NT2/D1 (cell line): ENCODE results near the gene CYBA.

Experiments used
- DNase-seq: peaks from one replicate; pipeline ENCODE4 v3.0.0-alpha.2; 2011; ENCODE audit warnings: low read depth, low spot score
- H3K27me3 ChIP-seq: 2 replicates; pipeline ENCODE4 v1.6.0; 2011; ENCODE audit warnings: mild to moderate bottlenecking; ENCODE audit not compliant: insufficient read length, insufficient read depth
- H3K36me3 ChIP-seq: 2 replicates; pipeline ENCODE4 v1.6.1; 2011; ENCODE audit warnings: mild to moderate bottlenecking, low read length, mixed read lengths; ENCODE audit not compliant: insufficient read depth, insufficient read length
- H3K4me1 ChIP-seq: 2 replicates; pipeline ENCODE4 v1.5.1; 2011; ENCODE audit not compliant: insufficient read depth, insufficient read length
- H3K4me3 ChIP-seq: 2 replicates; pipeline ENCODE4 v1.5.1; 2011; ENCODE audit warnings: low read depth; ENCODE audit not compliant: insufficient read length
- H3K9ac ChIP-seq: 2 replicates; pipeline ENCODE4 v1.6.0; 2011; ENCODE audit warnings: low read depth; ENCODE audit not compliant: insufficient read length
- H3K9me3 ChIP-seq: 2 replicates; pipeline ENCODE4 v1.5.1; 2011; ENCODE audit warnings: mild to moderate bottlenecking, low read length; ENCODE audit not compliant: insufficient read depth
- SUZ12 ChIP-seq: IDR thresholded peaks from 2 replicates; pipeline ENCODE4 v1.6.1; 2011; ENCODE audit not compliant: insufficient read length, insufficient read depth; ENCODE audit errors: extremely low read depth
- YY1 ChIP-seq: IDR thresholded peaks from 2 replicates; pipeline ENCODE4 v1.6.1; 2011; ENCODE audit not compliant: insufficient read length, insufficient read depth
- ZNF274 ChIP-seq: IDR thresholded peaks from 2 replicates; pipeline ENCODE4 v1.6.1; 2011; ENCODE audit warnings: mild to moderate bottlenecking, low read depth, low read length

CYBA gene

GRCh38 chr16:88667461-88667860, 16.6 kb upstream of the CYBA start:
- Histone ChIP-seq H3K4me1 (peaks cover 4% of the 10 kb centered on the region), H3K9ac (no peak overlapping the region), H3K36me3 (peaks cover 21% of the 10 kb centered on the region), H3K9me3 (no peaks in the 10 kb centered on the region), H3K27me3 (no peaks in the 10 kb centered on the region), H3K4me3 (no peak overlapping the region)
- no peak for TF ChIP-seq ZNF274
- DNase-seq: no peak

DNA sequence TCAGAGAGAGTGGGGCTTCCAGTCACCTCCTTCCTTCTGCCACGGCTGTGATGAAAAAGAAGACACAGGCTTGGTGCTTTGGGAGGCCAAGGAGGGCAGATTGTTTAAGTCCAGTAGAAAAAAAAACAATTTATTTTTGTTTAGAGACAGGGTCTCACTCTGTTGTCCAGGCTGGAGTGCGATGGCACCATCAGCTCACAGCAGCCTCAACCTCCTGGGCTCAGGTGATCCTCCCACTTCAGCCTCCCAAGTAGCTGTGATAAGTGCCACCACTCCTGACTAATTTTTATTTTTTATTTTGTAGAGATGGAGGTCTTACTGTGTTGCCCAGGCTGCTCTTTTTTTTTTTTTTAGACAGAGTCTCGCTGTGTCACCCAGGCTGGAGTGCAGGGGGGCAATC, 14.7 kb upstream of the CYBA start:
- Histone ChIP-seq H3K4me1 (no peaks in the 10 kb centered on the region), H3K4me3 (no peak overlapping the region), H3K27me3 (no peaks in the 10 kb centered on the region), H3K36me3 (peaks cover 19% of the 10 kb centered on the region), H3K9me3 (no peaks in the 10 kb centered on the region), H3K9ac (no peak overlapping the region)
- TF ChIP-seq YY1 (no peak), ZNF274 (no peak)
- DNase-seq: no peak

GRCh38 chr16:88665148-88665547, 14.3 kb upstream of the CYBA start:
- TF ChIP-seq YY1: no peak
- no peak for TF ChIP-seq SUZ12
- TF ChIP-seq ZNF274: no peak
- Histone ChIP-seq H3K36me3 (peaks cover 20% of the 10 kb centered on the region), H3K9me3 (no peaks in the 10 kb centered on the region), H3K9ac (peak overlapping the region; percentile 4), H3K27me3 (no peaks in the 10 kb centered on the region), H3K4me1 (no peaks in the 10 kb centered on the region), H3K4me3 (no peak overlapping the region)
- no peak for DNase-seq

DNA sequence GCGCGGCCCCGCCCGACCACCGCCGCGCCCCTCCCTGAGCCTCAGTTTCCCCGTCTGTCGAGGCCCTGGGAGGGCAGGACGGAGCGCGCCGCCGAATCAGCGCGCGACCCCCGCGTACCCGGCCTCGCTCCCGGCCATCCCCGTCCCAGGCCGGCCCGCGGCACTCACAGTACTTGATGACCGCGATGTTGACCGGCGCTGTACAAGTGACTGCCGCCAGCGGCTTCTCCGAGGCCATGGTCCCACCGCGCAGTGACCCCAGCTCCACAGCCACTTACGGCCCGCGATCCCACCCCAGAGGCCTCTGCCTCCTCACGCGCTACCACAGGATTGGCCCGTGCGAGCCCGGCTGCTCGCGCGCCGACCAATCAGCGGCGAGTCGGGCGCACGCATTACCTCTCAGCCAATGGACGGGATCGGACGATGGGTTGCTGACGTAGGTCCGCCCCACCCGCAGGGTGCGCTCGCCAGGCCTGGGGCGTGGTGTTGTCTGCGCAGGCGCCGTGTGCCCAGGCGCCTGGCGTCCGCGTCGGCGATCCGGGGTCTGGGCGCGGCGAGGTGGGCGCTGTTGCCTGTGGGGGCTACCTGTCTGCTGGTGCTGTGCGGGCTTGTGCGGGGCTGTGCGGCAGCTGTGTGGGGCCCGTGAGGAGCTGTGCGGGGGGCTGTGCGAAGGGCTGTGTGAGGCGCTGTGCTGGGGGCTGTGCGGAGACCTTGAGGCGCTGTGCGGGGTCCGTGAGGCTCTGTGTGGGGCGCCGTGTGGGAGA, 12.2 kb upstream of the CYBA start, which contains the start of gene MVD:
Gene MVD, minus strand, starts transcription at position 249 of the 764 bp plus-strand sequence. Its CDS starts 11 bp downstream, at position 238.
- TF ChIP-seq ZNF274 (no peak), YY1 (no peak), SUZ12 (no peak)
- Histone ChIP-seq H3K9ac (peak within 1 kb of the TSS; percentile 98), H3K4me3 (peak within 1 kb of the TSS; percentile 99), H3K4me1 (peaks cover 4% of the 10 kb centered on the region), H3K9me3 (no peaks in the 10 kb centered on the region), H3K36me3 (peaks cover 26% of the 10 kb centered on the region), H3K27me3 (no peaks in the 10 kb centered on the region)
- peak; percentile 97 for DNase-seq

DNA sequence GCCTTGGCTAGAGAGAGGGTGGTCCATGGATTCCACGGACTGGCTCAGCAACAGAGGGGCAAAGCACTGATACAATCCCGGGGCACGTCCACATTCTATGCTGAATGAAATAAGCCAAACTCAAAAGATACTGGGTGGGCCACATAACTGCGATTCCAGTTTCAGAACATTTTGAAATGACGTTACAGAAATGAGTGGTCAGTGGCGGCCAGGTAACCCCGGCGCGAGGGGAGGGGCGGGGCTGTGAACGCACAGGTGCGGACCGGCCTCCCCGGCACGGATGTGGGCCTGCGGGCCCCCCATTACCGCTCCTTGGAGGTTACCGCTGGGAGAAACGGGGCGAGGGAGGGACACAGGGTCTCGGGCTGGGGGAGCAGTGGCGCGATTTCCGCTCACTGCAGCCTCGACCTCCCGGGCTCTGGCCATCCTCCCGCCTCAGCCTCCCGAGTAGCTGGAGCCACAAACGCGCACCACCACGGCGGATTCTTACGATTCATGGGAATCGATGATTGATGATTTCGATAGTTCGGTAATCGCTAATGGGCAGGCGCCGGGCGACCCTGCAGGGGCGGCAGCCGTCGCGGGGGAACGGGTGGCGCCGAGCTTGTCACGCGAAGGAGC, 11.5 kb upstream of the CYBA start:
- no peak for TF ChIP-seq YY1
- no peak for TF ChIP-seq SUZ12
- TF ChIP-seq ZNF274: no peak
- H3K4me3 ChIP-seq: peak overlapping the region; percentile 99
- H3K36me3 ChIP-seq: peaks cover 30% of the 10 kb centered on the region
- peaks cover 4% of the 10 kb centered on the region for H3K4me1 ChIP-seq
- peak overlapping the region; percentile 93 for H3K9ac ChIP-seq
- no peak for DNase-seq
- H3K9me3 ChIP-seq: no peaks in the 10 kb centered on the region
- no peaks in the 10 kb centered on the region for H3K27me3 ChIP-seq

DNA sequence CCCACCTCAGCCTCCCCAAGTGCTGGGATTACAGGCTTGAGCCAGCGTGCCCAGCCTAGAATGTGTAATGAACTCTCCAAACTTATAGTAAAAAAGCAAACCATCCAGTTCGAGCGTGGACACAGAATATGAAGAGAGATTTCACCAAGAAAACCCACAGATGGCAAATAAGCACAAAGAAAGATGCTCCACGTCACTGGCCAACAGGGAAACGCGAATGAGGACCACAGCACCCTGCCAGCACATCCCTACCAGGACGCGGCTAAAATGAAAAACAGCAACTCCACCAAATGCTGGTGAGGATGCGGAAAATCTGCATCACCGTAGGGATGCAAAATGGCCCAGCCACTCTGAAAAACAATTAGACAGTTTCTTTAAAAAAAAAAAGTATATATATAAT, 10.6 kb upstream of the CYBA start:
- Histone ChIP-seq H3K9ac (no peak overlapping the region), H3K27me3 (no peaks in the 10 kb centered on the region), H3K4me1 (peaks cover 6% of the 10 kb centered on the region), H3K4me3 (peak overlapping the region; percentile 29), H3K36me3 (peaks cover 37% of the 10 kb centered on the region), H3K9me3 (no peaks in the 10 kb centered on the region)
- DNase-seq: no peak
- TF ChIP-seq ZNF274 (no peak), YY1 (no peak), SUZ12 (no peak)

DNA sequence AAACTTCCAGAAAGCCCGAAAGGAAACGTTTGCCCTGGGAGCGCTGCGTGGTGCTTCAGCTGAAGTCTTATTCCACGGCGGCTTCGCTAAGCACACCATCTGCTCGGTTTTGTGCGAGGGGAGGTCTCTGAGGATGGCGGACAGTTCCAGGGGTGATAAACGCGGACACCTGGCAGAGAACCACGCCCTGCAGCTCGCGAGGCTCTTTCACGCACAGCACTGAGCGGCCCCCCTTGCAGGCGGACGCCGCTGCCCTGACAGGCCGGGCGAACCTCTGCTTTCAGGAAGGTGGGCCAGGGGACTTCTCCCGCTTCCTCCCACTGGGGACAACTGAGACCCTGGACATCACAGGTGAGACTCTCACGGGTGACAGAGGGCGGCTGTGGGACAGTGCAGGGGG, 8.3 kb upstream of the CYBA start:
- H3K4me1 ChIP-seq: peaks cover 12% of the 10 kb centered on the region

More for the DNA sequence above, 8.3 kb upstream of the CYBA start:
- H3K9ac ChIP-seq: peak overlapping the region; percentile 21
- no peaks in the 10 kb centered on the region for H3K9me3 ChIP-seq
- H3K27me3 ChIP-seq: no peaks in the 10 kb centered on the region
- H3K36me3 ChIP-seq: peaks cover 53% of the 10 kb centered on the region
- H3K4me3 ChIP-seq: no peak overlapping the region
- no peak for DNase-seq
- TF ChIP-seq SUZ12 (no peak), YY1 (no peak), ZNF274 (no peak)
